Upper lobe of left lung (tissue), 6 donors: ENCODE data around the gene WFDC6. TPM values are rescaled to one million over a fixed set of nuclear protein-coding genes. Genes with fewer than 3 reads are reported as not detected.

Experiments used
- ATAC-seq, 2 donors: fragments of 200-7000 bp; cut with Tn5 transposase; one replicate each; pipeline ENCODE4 v1.9.1; 2022; ENCODE audit warnings: mild to moderate bottlenecking in 2 of 2, moderate library complexity in 2 of 2; ENCODE audit not compliant: low FRiP score in 2 of 2
- DNase-seq, 2 donors: peaks; one replicate each; pipeline ENCODE4 v3.0.0-alpha.2; 2019 to 2020
- H3K27ac ChIP-seq, 4 donors: fragments of 200-600 bp; sonication (generic); one replicate each; pipeline ENCODE4 v1.5.1; 2016 to 2019
- H3K27me3 ChIP-seq, 4 donors: fragments of 200-600 bp; sonication (generic); one replicate each; pipeline ENCODE4 v1.5.1; 2017 to 2019
- H3K36me3 ChIP-seq, 4 donors: fragments of 200-600 bp; sonication (generic); one replicate each; pipeline ENCODE4 v1.5.1; 2016 to 2019
- H3K4me1 ChIP-seq, 4 donors: fragments of 200-600 bp; sonication (generic); one replicate each; pipeline ENCODE4 v1.5.1; 2018 to 2019
- H3K4me3 ChIP-seq, 4 donors: fragments of 200-600 bp; sonication (generic); one replicate each; pipeline ENCODE4 v1.5.1; 2017 to 2019; ENCODE audit warnings: mild to moderate bottlenecking in 2 of 4, moderate library complexity in 1 of 4
- H3K9me3 ChIP-seq, 4 donors: fragments of 200-600 bp; sonication (generic); one replicate each; pipeline ENCODE4 v1.5.1; 2018 to 2019
- EP300 ChIP-seq, 4 donors: sonication (generic); formaldehyde crosslinking; IDR thresholded peaks; one replicate each; pipeline ENCODE4 v1.5.1; 2017; ENCODE audit warnings: antibody characterized with exemption in 4 of 4, control low read depth in 2 of 4
- POLR2A ChIP-seq, 4 donors: fragments of 450-650 bp; IDR thresholded peaks; one replicate each; pipeline ENCODE4 v1.5.1; 2016 to 2017; ENCODE audit warnings: antibody characterized with exemption in 4 of 4, mild to moderate bottlenecking in 2 of 4
- POLR2AphosphoS5 ChIP-seq, 2 donors: sonication (generic); formaldehyde crosslinking; IDR thresholded peaks; one replicate each; pipeline ENCODE4 v1.5.1; 2017; ENCODE audit warnings: antibody characterized with exemption in 2 of 2
- WGBS, 2 donors: methylation state at CpG; one replicate each; pipeline ENCODE4 v1.1.5; 2017 to 2018; 5-methylcytosine and 5-hydroxymethylcytosine counted together
- total RNA-seq, 6 donors: library from RNA; depleted of rRNA in 4 of 6; stranded (reverse); fragments of >200 nt in 4 of 6; gene quantifications; one replicate each; pipeline versions ENCODE4 v1.1.0 to v1.2.1, GENCODE V29; 2016 to 2021
- TF ChIP-seq, protein P1 (sequence below), 6 experiments: fragments of 450-650 bp in 4 of 6; fragments of 200-600 bp in 2 of 6; sonication (generic) in 2 of 6; IDR thresholded peaks; one replicate each; pipeline ENCODE4 v1.5.1; 2016 to 2019; ENCODE audit warnings: antibody characterized with exemption in 6 of 6
- donor health status: DM: no; HTN: no; CAD: no; lungs with moderate emphysema.
- donor health status: DM: no; HTN: yes; CAD: no; lungs with severe emphysema.

WFDC6 gene
- total RNA-seq, 6 donors from 2014 or later: 1.6 to 1.8 TPM; not detected in 4

DNA sequence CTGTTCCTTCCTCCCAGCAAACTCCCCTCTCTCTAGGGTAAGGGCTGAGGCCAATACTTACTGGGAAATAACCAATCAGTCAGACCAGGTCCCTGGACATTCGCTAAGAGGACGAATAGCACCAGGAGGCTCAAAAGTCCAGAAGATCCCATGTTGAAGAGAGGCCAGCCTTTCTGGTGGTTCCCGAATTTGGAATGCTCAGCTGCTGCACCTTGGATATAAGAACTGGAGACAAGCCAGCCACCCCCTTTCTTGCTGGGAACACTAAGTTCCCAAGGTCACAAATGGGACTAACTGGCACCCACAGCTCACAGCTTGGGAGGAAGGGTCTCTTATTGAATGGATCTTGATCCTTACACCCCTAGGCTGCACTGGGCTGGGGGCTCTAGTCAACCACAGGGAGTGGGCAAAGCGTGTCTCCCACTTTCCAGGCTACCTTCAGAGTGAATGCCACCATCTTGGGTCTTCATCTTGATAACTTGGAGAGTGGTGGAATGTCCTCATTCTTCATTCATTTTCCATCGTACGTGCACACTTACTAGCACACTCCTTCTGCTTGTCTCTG, 8.0 kb upstream of the WFDC6 start, which contains the start of gene EPPIN:
Gene EPPIN, minus strand, starts transcription at position 196 of the 565 bp plus-strand sequence. Its CDS starts 44 bp downstream, at position 152.
- TF ChIP-seq, protein P1, sequence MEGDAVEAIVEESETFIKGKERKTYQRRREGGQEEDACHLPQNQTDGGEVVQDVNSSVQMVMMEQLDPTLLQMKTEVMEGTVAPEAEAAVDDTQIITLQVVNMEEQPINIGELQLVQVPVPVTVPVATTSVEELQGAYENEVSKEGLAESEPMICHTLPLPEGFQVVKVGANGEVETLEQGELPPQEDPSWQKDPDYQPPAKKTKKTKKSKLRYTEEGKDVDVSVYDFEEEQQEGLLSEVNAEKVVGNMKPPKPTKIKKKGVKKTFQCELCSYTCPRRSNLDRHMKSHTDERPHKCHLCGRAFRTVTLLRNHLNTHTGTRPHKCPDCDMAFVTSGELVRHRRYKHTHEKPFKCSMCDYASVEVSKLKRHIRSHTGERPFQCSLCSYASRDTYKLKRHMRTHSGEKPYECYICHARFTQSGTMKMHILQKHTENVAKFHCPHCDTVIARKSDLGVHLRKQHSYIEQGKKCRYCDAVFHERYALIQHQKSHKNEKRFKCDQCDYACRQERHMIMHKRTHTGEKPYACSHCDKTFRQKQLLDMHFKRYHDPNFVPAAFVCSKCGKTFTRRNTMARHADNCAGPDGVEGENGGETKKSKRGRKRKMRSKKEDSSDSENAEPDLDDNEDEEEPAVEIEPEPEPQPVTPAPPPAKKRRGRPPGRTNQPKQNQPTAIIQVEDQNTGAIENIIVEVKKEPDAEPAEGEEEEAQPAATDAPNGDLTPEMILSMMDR (IDR thresholded peaks at IDR 0.05): no peak
- TF ChIP-seq EP300 (IDR thresholded peaks at IDR 0.05) (no peak), POLR2AphosphoS5 (IDR thresholded peaks at IDR 0.05) (no peak), POLR2A (IDR thresholded peaks at IDR 0.05) (no peak)
- Histone ChIP-seq H3K27me3 (no peaks in the 10 kb centered on the region), H3K36me3 (no peaks in the 10 kb centered on the region), H3K4me1 (no peaks in the 10 kb centered on the region), H3K9me3 (no peaks in the 10 kb centered on the region), H3K4me3 (no peak within 1 kb of the TSS), H3K27ac (no peak within 1 kb of the TSS)
- DNase-seq (no peak), ATAC-seq (no peak)
- WGBS, 2 donors: 82 to 85% methylated on average over 6 of the region's 6 CpGs

DNA sequence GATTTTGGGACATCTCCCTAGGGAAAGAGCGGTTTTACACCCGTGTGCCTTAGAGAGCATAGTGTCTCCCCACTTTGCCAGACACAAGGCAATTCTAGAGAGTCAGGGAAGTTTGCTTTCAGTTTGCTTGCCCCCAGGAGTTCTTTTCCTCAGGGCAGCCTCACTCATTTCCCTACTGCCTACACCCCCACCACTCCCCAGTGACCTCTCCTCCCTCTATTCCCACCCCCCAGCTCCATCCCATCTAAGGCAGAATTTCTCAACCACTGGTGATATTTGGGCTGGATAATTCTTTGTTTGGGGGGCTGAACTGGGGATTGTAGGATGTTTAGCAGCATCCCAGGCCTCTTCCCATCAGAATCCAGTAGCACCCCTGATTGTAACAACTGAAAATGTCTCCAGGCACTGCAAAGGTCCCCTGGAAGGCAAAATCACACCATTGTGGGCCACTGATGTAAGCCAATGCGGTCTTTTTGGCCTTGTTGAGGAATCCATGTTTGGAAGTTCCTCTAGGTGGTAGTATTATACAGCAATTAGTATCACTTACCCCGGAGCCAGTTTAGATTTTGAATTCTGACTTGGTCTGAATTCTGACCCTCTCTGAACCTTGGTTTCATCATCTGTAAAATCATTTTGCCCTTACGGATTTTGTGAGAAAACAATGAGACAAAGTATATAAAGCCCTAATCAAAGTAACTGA, 6.6 kb upstream of the WFDC6 start:
- H3K4me1 ChIP-seq: no peaks in the 10 kb centered on the region
- H3K4me3 ChIP-seq: no peak overlapping the region
- no peaks in the 10 kb centered on the region for H3K36me3 ChIP-seq
- 15 to 16% methylated on average over 4 to 5 of the region's 5 CpGs for WGBS, 2 donors
- no peak overlapping the region for H3K27ac ChIP-seq
- H3K9me3 ChIP-seq: no peaks in the 10 kb centered on the region
- ATAC-seq (peak in 1 of 2 donors; percentile 82), DNase-seq (no peak)
- TF ChIP-seq, protein P1 (IDR thresholded peaks at IDR 0.05): peak in 4 of 6 experiments; percentile 25 to 63 (median 44)
- TF ChIP-seq EP300 (IDR thresholded peaks at IDR 0.05): no peak
- no peaks in the 10 kb centered on the region for H3K27me3 ChIP-seq

DNA sequence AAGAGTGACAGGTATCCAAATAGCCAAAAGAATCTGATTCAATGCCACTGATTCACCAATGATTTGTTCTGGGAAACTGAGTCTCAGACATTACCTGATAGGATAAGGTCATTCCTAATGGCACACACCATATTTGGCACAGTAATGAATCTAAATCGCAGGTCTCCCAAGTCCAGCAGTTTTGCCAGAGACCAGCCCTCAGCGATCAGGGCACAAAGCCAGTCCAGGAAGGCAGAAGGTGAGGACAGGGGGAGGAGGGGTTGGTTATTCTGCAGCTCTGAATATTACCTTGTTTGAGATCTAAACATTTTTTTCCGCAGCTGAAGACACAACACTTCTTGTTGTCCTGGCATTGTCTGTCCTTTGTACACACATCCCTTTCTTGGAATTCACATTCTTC, 6.1 kb upstream of the WFDC6 start:
- no peaks in the 10 kb centered on the region for H3K36me3 ChIP-seq
- no peaks in the 10 kb centered on the region for H3K9me3 ChIP-seq
- H3K4me1 ChIP-seq: no peaks in the 10 kb centered on the region
- ATAC-seq: no peak
- TF ChIP-seq POLR2AphosphoS5 (IDR thresholded peaks at IDR 0.05) (no peak), EP300 (IDR thresholded peaks at IDR 0.05) (no peak), POLR2A (IDR thresholded peaks at IDR 0.05) (no peak)
- TF ChIP-seq, protein P1 (IDR thresholded peaks at IDR 0.05): no peak
- H3K27me3 ChIP-seq: no peaks in the 10 kb centered on the region
- no peak for DNase-seq
- no peak overlapping the region for H3K4me3 ChIP-seq
- WGBS, 2 donors: 74 to 81% methylated on average over 3 of the region's 3 CpGs
- H3K27ac ChIP-seq: no peak overlapping the region

DNA sequence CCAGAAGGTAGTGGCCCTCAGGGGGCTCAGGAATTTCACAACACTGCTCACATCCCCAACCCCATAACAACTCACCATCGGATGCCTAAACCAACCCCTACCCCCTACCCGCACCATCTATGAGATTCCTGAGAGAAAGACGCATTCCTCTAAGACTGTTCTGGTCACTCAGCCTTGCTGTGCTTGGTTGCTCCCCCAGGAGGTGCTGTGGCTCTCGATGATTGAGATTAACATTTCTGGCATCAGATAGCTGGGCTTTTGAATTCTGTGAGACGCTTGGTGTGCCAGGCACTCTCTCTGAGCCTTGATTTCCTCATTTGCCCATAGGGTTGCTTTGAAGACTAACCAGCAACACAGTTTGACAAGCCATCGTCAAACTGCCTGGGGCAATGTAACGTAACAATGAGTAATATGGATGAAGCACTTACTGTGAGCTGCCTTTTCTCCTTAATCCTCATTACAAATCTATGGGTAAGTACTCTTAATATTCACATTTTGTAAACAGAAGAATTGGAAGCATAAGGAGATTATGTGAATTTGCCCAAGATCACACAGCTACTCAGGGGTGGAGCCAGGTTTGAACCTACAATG, 978 bp downstream of the WFDC6 start:
- Histone ChIP-seq H3K4me1 (no peaks in the 10 kb centered on the region), H3K36me3 (no peaks in the 10 kb centered on the region), H3K27me3 (no peaks in the 10 kb centered on the region), H3K4me3 (no peak overlapping the region), H3K9me3 (no peaks in the 10 kb centered on the region), H3K27ac (no peak overlapping the region)
- ATAC-seq (no peak), DNase-seq (no peak)
- TF ChIP-seq POLR2AphosphoS5 (IDR thresholded peaks at IDR 0.05) (no peak), EP300 (IDR thresholded peaks at IDR 0.05) (no peak), POLR2A (IDR thresholded peaks at IDR 0.05) (no peak)
- TF ChIP-seq, protein P1 (IDR thresholded peaks at IDR 0.05): no peak
- WGBS, 2 donors: 59 to 65% methylated on average over 7 of the region's 7 CpGs
